Endodermal cell (in vitro differentiated cells): ENCODE results near the gene KIF17. TPM values are rescaled to one million over a fixed set of nuclear protein-coding genes. Genes with fewer than 3 reads are reported as not detected.

Source experiments
- DNase-seq: peaks from one replicate; pipeline ENCODE4 v3.0.0-alpha.2; 2017
- H3K27ac ChIP-seq: 2 replicates; pipeline ENCODE4 v1.5.1; 2013; ENCODE audit warnings: mild to moderate bottlenecking, low read depth, low read length, moderate library complexity
- H3K27me3 ChIP-seq: 2 replicates; pipeline ENCODE4 v1.6.1; 2013; ENCODE audit warnings: mild to moderate bottlenecking, low read length, moderate library complexity; ENCODE audit not compliant: insufficient read depth, control insufficient read depth, poor library complexity, severe bottlenecking
- H3K36me3 ChIP-seq: 2 replicates; pipeline ENCODE4 v1.7.0; 2013; ENCODE audit warnings: mild to moderate bottlenecking, low read length, moderate library complexity; ENCODE audit not compliant: control insufficient read depth, insufficient read depth
- H3K4me1 ChIP-seq: one replicate; pipeline ENCODE4 v1.7.0; 2013; ENCODE audit warnings: low read length; ENCODE audit not compliant: control insufficient read depth, insufficient read depth
- H3K4me3 ChIP-seq: 2 replicates; pipeline ENCODE4 v1.5.1; 2013; ENCODE audit warnings: mild to moderate bottlenecking, low read length, moderate library complexity
- H3K9ac ChIP-seq: 2 replicates; pipeline ENCODE4 v1.6.1; 2013; ENCODE audit warnings: mild to moderate bottlenecking, low read length, moderate library complexity; ENCODE audit not compliant: poor library complexity, severe bottlenecking; ENCODE audit errors: extremely low read depth
- H3K9me3 ChIP-seq: 2 replicates; pipeline ENCODE4 v1.6.1; 2013; ENCODE audit warnings: mild to moderate bottlenecking, low read length, moderate library complexity; ENCODE audit not compliant: control insufficient read depth
- H3K27ac Mint-ChIP-seq: 2 replicates; pipeline ENCODE4 v1.8.0; 2020; ENCODE audit warnings: mixed read lengths
- H3K27me3 Mint-ChIP-seq: 2 replicates; pipeline ENCODE4 v1.8.0; 2021; ENCODE audit warnings: mild to moderate bottlenecking, mixed read lengths; ENCODE audit not compliant: insufficient read depth
- H3K36me3 Mint-ChIP-seq: 2 replicates; pipeline ENCODE4 v1.8.0; 2020; ENCODE audit warnings: low read depth, mixed read lengths
- H3K4me1 Mint-ChIP-seq: 2 replicates; pipeline ENCODE4 v1.8.0; 2020; ENCODE audit warnings: mixed read lengths
- H3K4me3 Mint-ChIP-seq: 2 replicates; pipeline ENCODE4 v1.8.0; 2020; ENCODE audit warnings: mild to moderate bottlenecking, moderate library complexity, mixed read lengths
- H3K9me3 Mint-ChIP-seq: 2 replicates; pipeline ENCODE4 v1.8.0; 2020; ENCODE audit warnings: mild to moderate bottlenecking, mixed read lengths
- WGBS, 2 experiments: methylation state at CpG; one replicate each; pipeline versions ENCODE4 v1.1.5 to v1.1.7; 2013; ENCODE audit warnings: missing lambda C conversion rate in 2 of 2, mixed read lengths in 1 of 2; ENCODE audit not compliant: insufficient coverage in 1 of 2, insufficient read length in 1 of 2; 5-methylcytosine and 5-hydroxymethylcytosine counted together
- total RNA-seq, 2 donors: library from RNA; stranded (reverse); fragmentation: NEBNext Ultra II Directional in 1 of 2; extraction: Animal tissue kit (Norgen Biotek cat#: 25700) in 1 of 2; gene quantifications; 2 replicates in 1 of 2; 3 replicates in 1 of 2; pipeline ENCODE4 v1.2.1, GENCODE V29; 2021
- TF ChIP-seq, protein P1 (sequence below): fragments of 200-600 bp; sonication (generic); conservative IDR thresholded peaks from 2 replicates; pipeline ENCODE4 v1.5.0; 2021; ENCODE audit warnings: antibody characterized with exemption, mild to moderate bottlenecking

The KIF17 gene
- total RNA-seq, 2 donors from 2014 or later = 4.2 to 8.0 TPM

- DNase-seq = no peak
- H3K9me3 Mint-ChIP-seq = no peaks in the 10 kb centered on the region
- H3K4me1 Mint-ChIP-seq = no peaks in the 10 kb centered on the region
- no peaks in the 10 kb centered on the region for H3K36me3 ChIP-seq
- H3K4me3 Mint-ChIP-seq = no peak overlapping the region
- no peak overlapping the region for H3K4me3 ChIP-seq
- no peaks in the 10 kb centered on the region for H3K27me3 Mint-ChIP-seq
- H3K9ac ChIP-seq = no peak overlapping the region
- H3K27ac Mint-ChIP-seq = no peak overlapping the region
- H3K36me3 Mint-ChIP-seq = no peaks in the 10 kb centered on the region
- TF ChIP-seq, protein P1, sequence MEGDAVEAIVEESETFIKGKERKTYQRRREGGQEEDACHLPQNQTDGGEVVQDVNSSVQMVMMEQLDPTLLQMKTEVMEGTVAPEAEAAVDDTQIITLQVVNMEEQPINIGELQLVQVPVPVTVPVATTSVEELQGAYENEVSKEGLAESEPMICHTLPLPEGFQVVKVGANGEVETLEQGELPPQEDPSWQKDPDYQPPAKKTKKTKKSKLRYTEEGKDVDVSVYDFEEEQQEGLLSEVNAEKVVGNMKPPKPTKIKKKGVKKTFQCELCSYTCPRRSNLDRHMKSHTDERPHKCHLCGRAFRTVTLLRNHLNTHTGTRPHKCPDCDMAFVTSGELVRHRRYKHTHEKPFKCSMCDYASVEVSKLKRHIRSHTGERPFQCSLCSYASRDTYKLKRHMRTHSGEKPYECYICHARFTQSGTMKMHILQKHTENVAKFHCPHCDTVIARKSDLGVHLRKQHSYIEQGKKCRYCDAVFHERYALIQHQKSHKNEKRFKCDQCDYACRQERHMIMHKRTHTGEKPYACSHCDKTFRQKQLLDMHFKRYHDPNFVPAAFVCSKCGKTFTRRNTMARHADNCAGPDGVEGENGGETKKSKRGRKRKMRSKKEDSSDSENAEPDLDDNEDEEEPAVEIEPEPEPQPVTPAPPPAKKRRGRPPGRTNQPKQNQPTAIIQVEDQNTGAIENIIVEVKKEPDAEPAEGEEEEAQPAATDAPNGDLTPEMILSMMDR = no peak
- no peaks in the 10 kb centered on the region for H3K9me3 ChIP-seq
- H3K4me1 ChIP-seq = no peaks in the 10 kb centered on the region
- H3K27ac ChIP-seq = no peak overlapping the region
- WGBS, 2 experiments = 77 to 82% methylated on average over 4 of the region's 4 CpGs
- H3K27me3 ChIP-seq = no peaks in the 10 kb centered on the region
Observed at GRCh38 chr1:20703124-20703756, 14.6 kb downstream of the KIF17 start.

DNA sequence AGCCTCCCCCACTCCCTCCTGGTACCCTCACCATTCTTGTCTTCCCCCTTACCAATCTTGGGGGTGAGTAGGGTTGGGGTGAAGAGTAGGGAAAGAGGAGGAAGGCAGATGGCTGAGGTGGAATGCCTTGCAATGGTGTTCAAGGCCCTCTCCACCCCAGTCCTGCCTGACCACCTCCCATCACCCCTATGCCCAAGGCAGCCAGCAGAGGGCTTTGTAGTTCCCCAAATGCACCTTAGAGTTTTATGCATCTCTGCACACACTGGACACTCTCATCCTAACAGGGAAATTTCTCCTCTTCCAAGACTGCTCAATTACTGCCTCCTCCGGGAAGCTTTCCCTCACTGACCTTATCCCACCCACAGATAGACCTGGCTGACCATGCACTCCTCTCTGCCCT, 15.4 kb downstream of the KIF17 start:
- H3K36me3 ChIP-seq = no peaks in the 10 kb centered on the region
- H3K27me3 ChIP-seq = no peaks in the 10 kb centered on the region
- no peak overlapping the region for H3K9ac ChIP-seq
- H3K4me1 Mint-ChIP-seq = no peaks in the 10 kb centered on the region
- H3K27me3 Mint-ChIP-seq = no peaks in the 10 kb centered on the region
- H3K9me3 ChIP-seq = no peaks in the 10 kb centered on the region
- TF ChIP-seq, protein P1 = peak; percentile 63
- H3K4me1 ChIP-seq = no peaks in the 10 kb centered on the region
- H3K9me3 Mint-ChIP-seq = no peaks in the 10 kb centered on the region
- no peaks in the 10 kb centered on the region for H3K36me3 Mint-ChIP-seq
- 93 to 100% methylated on average over 1 of the region's 1 CpG for WGBS, 2 experiments
- DNase-seq = no peak
- no peak overlapping the region for H3K4me3 Mint-ChIP-seq
- no peak overlapping the region for H3K4me3 ChIP-seq
- no peak overlapping the region for H3K27ac ChIP-seq
- no peak overlapping the region for H3K27ac Mint-ChIP-seq

DNA sequence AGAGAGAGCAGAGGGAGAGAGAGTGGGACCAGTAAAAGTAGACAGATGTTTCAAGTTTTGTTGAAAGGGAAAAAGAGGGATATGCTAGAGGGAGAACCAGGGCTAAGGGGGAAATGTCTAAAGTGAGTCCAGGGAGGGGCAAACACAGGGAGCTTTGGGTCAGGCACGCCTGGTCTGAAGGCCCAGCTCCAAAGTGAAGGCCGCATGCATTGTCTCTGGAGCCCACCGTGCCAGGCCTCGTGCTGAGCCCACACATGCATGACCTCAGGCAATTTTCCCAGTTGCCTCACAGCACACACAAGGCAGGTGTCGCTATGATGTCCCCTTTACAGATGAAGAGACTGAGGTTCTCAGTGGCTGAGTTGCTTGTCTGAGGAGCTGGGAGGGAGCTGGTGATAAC, 16.0 kb downstream of the KIF17 start:
- DNase-seq = no peak
- no peaks in the 10 kb centered on the region for H3K9me3 Mint-ChIP-seq
- no peaks in the 10 kb centered on the region for H3K4me1 ChIP-seq
- H3K9ac ChIP-seq = no peak overlapping the region
- H3K4me1 Mint-ChIP-seq = no peaks in the 10 kb centered on the region
- H3K4me3 Mint-ChIP-seq = no peak overlapping the region
- TF ChIP-seq, protein P1 = no peak
- H3K36me3 ChIP-seq = no peaks in the 10 kb centered on the region
- H3K36me3 Mint-ChIP-seq = no peaks in the 10 kb centered on the region
- 89 to 100% methylated on average over 4 to 5 of the region's 5 CpGs for WGBS, 2 experiments
- no peak overlapping the region for H3K27ac Mint-ChIP-seq
- no peaks in the 10 kb centered on the region for H3K9me3 ChIP-seq
- no peaks in the 10 kb centered on the region for H3K27me3 ChIP-seq
- H3K27me3 Mint-ChIP-seq = no peaks in the 10 kb centered on the region
- H3K27ac ChIP-seq = no peak overlapping the region
- no peak overlapping the region for H3K4me3 ChIP-seq
